HUES48 (cell line): Measurements from ENCODE around the gene MTERF1.

Experiments
- H3K27ac ChIP-seq: one replicate; pipeline ENCODE4 v1.7.0; 2013; ENCODE audit warnings: low read depth, low read length, inconsistent platforms
- H3K27me3 ChIP-seq: 2 replicates; pipeline ENCODE4 v1.6.1; 2013; ENCODE audit warnings: mild to moderate bottlenecking, low read length; ENCODE audit not compliant: control insufficient read depth, insufficient read depth
- H3K36me3 ChIP-seq: 2 replicates; pipeline ENCODE4 v1.6.1; 2013; ENCODE audit warnings: low read length; ENCODE audit not compliant: control insufficient read depth, insufficient read depth
- H3K4me1 ChIP-seq: 2 replicates; pipeline ENCODE4 v1.6.1; 2013; ENCODE audit warnings: mild to moderate bottlenecking, low read length; ENCODE audit not compliant: control insufficient read depth, insufficient read depth
- H3K4me3 ChIP-seq: 2 replicates; pipeline ENCODE4 v1.5.1; 2013; ENCODE audit warnings: mild to moderate bottlenecking, low read depth, low read length
- H3K9ac ChIP-seq: 2 replicates; pipeline ENCODE4 v1.6.1; 2013; ENCODE audit warnings: mild to moderate bottlenecking, low read depth, low read length, moderate library complexity
- H3K9me3 ChIP-seq: 2 replicates; pipeline ENCODE4 v1.6.1; 2013; ENCODE audit warnings: low read length; ENCODE audit not compliant: control insufficient read depth, insufficient read depth

Gene MTERF1

GRCh38 chr7:91827169-91827568 is 53.3 kb downstream of the MTERF1 start:
- Histone ChIP-seq H3K27ac (no peak overlapping the region), H3K36me3 (no peaks in the 10 kb centered on the region), H3K4me3 (no peak overlapping the region), H3K27me3 (no peaks in the 10 kb centered on the region), H3K9me3 (no peaks in the 10 kb centered on the region), H3K9ac (no peak overlapping the region), H3K4me1 (no peaks in the 10 kb centered on the region)

GRCh38 chr7:91826377-91826776 is 54.1 kb downstream of the MTERF1 start:
- H3K9me3 ChIP-seq: no peaks in the 10 kb centered on the region
- no peak overlapping the region for H3K27ac ChIP-seq
- H3K4me3 ChIP-seq: no peak overlapping the region
- H3K4me1 ChIP-seq: no peaks in the 10 kb centered on the region
- no peaks in the 10 kb centered on the region for H3K27me3 ChIP-seq
- no peaks in the 10 kb centered on the region for H3K36me3 ChIP-seq
- no peak overlapping the region for H3K9ac ChIP-seq

GRCh38 chr7:91824201-91824600 is 56.3 kb downstream of the MTERF1 start:
- H3K9ac ChIP-seq: no peak overlapping the region
- H3K27ac ChIP-seq: no peak overlapping the region
- no peak overlapping the region for H3K4me3 ChIP-seq

More at GRCh38 chr7:91824201-91824600, 56.3 kb downstream of the MTERF1 start:
- Histone ChIP-seq H3K4me1 (no peaks in the 10 kb centered on the region), H3K27me3 (no peaks in the 10 kb centered on the region), H3K36me3 (no peaks in the 10 kb centered on the region), H3K9me3 (no peaks in the 10 kb centered on the region)
